GM19372 (cell line): ENCODE results near the gene SLC38A1.
"Not testable (repeated sequence)": the region's sequence is repeated elsewhere in the genome, so short reads cannot be mapped to it uniquely, and the experiment has no call there.

Experiments used
- ATAC-seq: cut with Tn5 transposase; IDR thresholded peaks from one replicate; pipeline ENCODE4 v1.9.1; 2021; ENCODE audit warnings: mild to moderate bottlenecking, low read depth, moderate library complexity; ENCODE audit not compliant: unreplicated experiment

The SLC38A1 gene

DNA sequence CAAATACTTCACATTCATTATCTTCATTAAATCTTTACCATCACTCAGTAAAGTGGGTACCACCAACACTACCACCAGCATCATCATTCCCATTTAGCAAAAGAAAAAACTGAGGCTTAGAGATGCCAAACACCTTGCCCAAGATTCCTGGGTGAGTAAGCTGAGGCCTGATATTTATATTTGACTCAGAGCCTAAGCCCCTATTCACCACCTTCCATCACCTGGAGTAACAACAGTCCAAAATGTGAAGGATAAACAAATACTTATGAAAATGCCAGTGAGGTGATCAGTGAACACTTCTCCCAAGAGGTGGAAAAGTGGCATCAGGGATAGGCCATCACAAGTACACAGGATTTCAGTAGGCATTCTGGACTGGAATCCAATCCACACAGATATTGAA is 3.7 kb downstream of the SLC38A1 start:
- ATAC-seq = no peak

DNA sequence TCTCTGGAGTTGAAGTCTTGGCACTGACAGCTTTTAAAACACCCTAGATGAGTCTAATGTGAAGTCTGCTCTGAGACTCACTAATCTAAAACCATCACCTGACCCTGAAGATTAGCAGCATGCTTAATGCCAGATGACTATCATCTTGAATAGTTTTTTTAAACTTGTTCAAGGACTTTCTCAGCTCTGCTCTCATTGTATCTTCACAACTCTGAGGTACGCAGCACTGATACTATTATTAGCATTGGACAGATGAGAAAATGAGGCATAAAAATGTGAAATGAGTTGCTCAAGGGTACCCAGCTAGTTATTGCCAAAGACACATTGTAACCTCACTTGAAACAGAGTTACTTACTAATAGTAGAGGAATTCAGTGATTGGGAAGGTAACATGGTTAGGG is 4.8 kb downstream of the SLC38A1 start:
- no peak for ATAC-seq

DNA sequence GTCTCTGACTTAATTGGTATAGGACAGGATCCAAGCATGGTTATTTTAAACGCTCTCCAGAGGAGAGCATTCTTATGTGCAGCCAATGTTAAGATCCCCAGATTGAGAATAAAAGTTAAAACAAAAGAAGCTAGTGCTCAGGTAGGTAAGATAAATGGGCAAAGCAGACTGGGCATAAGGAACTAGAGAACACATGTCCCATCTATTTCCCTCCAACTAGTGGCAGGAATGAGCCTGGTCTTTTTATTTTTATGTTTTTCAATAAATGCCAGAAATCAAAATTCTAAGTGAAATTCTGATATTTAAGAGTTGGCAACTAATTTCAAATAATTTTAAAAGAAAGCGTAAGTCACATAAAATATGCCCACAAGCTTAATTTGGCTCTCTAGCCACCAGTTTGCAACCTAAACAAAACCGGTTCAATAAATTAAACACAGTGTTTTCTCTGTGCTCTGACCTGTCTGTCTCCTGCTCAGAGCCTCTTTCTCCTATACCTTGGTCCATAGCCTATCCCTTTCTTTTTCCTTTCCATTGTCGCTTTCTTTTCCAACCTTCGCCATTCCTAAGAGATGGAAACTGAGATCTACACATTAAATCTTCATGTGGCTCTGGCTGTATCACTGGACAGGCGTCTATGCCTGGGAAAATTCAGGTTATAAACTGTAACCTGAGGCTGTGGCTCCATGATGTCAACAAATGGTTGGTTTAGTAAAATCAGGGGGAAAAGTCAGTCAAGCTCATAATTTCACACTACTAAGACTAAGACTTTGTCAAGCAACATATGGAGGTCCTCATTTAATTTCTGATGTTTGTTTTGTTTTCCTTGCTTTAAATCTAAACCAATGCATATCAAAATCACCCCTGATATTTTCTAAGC is 5.5 kb downstream of the SLC38A1 start:
- ATAC-seq = no peak

DNA sequence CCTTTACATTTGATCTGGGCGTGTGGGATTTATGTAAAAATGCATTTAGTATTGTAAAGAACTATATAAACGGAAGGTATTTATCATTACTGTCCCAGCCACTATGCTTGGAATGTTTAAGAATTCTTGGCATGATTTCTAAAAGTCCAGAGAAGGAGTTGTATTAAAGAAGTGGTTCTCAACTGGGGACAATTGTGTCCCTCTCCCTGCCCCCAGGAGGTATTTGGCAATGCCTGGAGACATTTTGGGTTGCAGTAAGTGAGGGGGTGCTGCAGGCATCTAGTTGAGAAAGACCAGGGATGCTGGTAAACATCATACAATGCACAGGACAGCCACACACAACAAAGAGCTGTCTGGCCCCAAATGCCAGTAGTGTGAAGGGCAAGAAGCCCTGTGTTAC is 7.2 kb downstream of the SLC38A1 start:
- no peak for ATAC-seq

DNA sequence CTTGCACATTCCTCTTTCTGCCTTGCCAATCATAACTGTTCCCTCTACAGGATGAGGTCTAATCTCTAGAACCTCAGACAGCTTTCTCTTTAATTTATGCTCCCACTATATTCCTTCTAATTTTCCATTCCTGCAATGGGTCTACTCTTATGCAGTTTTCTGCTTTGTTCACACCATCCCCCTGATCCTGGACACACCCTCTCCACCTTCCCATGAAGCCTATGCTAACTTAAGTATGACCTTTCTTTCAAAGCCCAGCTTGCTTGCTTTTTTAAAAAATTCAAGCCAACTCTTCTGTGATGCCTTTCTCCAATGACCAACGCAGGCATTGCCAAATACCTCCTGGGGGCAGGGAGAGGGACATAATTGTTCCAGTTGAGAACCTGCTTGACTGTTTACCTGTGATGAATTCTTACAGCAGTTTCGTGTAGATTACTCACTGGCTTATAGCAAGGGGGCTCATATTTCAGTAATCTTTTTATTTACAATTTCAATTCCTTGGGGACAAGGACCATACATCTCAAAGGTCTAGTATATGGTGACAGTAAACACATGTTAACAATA is 7.8 kb downstream of the SLC38A1 start:
- ATAC-seq = no peak

DNA sequence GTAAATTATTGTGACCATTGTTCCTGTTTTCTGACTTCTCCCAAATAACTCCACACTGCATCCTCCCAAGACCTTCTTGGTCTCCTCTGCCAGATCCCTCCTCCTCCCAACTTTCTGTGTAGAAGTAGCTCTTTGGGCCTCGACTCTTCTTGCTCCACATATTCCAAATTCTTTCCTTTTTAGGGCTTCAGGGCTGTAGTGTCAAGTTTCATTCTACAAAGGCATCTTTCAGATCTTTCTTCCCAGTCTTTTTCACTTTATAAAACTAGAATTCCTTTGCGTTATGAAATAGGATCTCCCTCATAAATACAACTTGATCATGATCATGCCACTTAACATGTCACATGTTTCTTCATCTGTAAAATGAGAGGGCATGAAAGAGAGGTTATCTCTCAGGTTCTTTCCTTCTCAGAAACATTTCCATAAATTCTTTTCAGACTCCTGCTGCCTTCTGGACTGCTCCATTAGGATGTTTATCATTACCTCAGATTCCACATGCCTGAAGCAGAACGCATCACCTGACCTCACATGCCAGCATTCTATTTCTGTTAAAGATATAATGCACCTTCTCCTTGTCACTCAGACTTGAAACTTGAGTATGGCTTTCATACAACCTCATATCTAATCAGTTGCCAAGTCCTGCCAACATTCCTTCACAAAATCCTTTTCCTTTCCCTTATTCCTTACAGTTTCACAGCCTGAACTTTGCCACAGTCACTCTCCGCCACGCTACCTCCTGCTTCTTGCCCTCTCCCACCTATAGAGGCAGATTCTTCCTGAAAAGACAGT is 8.5 kb downstream of the SLC38A1 start:
- ATAC-seq = no peak

DNA sequence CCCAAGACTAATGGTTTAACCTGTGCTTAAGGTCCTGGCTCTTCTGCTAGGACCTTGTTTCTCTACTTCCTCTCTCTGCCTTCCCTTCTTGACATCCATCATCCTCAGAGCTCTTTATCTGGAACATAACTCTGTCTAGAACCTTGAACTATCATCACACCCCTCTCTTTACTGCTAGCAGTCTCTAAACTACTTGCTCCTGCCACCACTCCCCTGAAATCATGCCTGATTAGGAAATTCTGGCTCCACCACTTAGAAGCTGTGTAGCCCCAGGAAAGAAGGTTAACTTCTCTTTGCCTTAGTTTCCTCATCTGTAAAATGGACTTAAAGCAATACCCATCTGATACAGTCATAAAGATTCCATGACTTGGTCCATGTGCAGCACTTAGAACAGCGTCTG is 9.1 kb downstream of the SLC38A1 start:
- no peak for ATAC-seq

DNA sequence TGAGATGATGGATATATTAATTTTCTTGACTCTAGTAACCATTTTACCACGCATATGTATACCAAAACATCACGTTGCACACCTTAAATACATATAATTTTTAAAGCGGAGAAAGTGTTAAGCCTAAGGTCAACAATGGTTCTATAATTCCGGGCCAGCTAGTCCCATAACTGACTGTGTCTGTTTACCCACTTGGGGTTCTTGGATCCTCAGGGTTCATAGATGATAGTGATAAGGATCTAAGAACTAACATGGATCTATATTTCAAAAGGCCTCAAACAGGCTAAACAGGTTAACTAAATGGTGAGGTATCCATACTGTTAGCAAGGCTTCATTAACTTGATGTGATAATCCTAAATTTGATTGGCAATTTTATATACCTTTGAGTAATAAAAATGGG is 9.8 kb downstream of the SLC38A1 start:
- no peak for ATAC-seq

DNA sequence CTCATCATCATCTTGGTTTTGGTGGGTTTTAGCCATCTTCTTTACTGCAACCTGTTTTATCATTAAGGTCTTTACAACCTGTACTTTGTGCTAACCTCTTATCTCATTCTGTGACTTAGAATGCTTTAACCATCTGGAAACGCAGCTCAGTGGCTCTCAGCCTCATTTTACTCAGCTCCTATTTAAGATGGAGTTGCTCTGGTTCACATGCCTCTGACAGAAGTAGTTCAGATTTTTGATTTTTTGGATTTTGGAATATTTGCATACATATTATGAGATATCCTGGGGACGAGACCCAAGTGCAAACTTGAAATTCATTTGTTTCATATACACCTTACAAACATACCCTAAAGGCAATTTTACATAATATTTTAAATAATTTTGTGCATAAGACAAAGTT is 10.7 kb downstream of the SLC38A1 start:
- ATAC-seq = no peak

DNA sequence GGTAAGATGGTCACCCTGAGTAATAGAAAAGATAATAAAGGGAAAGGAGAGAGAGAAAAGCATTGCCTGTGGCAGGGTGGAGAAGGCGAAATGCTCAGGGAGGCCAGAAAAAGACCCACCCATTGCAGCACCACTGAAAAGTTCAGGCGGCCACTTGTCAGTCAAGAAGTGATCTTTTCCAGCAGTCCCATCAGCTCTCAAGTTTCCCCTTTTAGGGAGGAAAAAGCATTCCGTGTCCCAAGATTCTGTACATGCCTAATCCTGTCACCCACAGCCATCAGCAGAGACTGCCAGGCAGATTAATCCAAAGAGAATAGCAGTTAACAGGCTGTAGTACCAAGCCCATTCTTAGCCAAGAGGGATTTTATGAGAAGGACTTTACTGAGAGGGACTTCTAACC is 11.9 kb downstream of the SLC38A1 start:
- no peak for ATAC-seq

DNA sequence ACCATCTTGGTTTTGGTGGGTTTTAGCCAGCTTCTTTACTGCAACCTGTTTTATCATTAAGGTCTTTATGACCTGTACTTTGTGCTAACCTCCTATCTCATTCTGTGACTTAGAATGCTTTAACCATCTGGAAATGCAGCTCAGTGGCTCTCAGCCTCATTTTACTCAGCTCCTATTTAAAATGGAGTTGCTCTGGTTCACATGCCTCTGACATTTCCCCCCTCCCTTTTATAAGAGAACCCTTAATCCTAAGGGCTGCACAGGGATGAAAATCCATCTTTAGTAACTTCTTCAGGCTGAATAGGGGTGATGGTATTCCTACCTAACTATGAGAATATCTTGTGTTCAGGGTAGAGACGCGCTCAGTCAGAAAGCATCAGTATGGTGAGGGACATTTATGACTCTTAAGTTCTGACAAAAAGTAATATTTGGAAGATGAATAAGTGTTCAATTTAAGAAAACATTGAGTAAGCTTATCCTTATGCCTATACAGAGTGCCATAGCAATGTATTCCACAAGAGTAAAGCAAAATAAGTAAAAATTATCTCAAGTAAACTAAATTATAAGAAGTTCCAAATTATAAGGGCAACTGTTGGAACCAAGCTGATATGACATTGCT is 15.2 kb downstream of the SLC38A1 start:
- no peak for ATAC-seq

DNA sequence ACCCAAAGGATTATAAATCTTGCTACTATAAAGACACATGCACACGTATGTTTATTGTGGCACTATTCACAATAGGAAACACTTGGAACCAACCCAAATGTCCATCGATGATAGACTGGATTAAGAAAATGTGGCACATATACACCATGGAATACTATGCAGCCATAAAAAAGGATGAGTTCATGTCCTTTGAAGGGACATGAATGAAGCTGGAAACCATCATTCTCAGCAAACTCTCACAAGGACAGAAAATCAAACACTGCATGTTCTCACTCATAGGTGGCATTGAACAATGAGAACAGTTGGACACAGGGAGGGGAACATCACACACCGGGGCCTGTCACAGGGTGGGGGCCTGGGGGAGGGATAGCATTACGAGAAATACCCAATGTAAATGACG is 16.8 kb downstream of the SLC38A1 start:
- ATAC-seq = not testable (repeated sequence)

DNA sequence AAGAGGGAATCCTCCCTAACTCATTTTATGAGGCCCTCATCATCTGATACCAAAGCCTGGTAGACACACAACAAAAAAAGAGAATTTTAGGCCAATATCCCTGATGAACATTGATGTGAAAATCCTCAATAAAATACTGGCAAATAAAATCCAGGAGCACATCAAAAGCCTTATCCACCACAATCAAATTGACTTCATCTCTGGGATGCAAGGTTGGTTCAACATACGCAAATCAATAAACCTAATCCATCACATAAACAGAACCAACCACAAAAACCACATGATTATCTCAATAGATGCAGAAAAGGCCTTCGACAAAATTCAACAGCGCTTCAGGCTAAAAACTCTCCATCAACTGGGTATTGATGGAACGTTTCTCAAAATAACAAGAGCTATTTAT is 18.9 kb downstream of the SLC38A1 start:
- ATAC-seq = not testable (repeated sequence)

DNA sequence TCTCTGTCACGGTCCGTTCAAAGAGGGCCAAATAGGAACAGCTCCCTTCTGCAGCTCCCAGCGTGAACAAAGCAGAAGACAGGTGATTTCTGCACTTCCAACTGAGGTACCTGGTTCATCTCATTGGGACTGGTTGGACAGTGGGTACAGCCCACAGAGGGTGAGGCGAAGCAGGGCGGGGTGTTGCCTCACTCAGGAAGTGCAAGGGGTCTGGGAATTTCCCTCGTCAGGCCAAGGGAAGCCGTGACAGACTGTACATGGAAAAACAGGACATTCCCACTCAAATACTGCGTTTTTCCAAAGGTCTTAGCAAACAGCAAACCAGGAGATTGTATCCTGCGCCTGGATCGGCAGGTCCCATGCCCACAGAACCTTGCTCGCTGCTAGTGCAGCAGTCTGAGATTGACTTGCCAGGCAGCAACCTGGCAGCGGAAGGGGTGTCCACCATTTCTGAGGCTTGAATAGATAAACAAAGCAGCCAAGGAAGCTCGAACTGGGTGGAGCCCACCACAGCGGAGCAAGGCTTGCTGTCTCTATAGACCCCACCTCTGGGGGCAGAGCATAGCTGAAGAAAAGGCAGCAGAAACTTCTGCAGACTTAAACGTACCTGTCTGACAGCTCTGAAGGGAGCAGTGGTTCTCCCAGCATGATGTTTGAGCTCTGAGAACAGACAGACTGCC is 22.7 kb downstream of the SLC38A1 start:
- no peak for ATAC-seq

DNA sequence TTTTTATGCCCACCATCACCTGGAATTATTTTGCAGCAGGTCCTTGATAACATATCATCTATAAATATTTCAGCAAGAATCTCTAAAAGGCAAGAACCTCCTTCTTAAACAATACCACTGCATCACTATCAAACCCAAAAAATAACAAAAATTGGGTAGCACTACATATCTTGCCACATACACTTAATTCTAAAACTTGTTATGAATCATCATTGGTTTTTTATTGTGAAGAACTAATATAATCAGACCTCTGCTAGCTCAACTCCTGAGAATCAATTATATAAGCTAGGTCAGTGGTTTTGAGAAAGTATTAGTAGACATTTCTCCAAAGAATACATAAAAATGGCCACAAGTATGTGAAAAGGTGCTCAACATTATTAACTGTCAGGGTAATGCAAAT is 23.8 kb downstream of the SLC38A1 start:
- no peak for ATAC-seq

DNA sequence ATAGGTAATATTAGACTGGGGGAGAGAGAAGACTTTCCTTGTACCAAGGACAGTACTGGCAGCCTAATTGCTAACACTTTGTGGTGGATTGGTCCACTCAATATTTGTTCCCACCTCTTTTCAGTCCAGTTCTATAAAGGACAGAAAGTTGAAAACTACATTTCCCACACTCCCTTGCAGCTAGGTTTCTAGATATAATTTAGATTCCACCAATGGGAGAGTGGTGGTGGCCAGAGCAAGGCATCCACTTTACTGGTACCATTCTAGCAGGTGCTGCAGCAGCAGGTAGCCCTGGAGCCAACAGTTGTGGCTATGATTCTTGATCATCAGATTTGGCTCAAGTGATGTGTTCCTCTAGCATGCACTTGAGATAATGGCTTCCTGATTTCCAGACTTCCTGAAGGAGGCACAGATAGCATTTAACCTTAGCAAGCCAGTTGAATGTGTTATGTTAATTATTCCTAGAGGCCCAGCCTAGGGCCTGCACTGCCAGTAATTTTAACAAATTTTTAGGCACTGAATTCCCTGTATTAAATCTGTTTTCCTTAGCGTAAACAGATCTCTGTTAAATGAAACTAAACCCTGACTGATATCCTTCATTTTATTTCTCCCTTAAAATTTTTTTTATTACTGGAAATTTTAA is 24.4 kb downstream of the SLC38A1 start:
- no peak for ATAC-seq

DNA sequence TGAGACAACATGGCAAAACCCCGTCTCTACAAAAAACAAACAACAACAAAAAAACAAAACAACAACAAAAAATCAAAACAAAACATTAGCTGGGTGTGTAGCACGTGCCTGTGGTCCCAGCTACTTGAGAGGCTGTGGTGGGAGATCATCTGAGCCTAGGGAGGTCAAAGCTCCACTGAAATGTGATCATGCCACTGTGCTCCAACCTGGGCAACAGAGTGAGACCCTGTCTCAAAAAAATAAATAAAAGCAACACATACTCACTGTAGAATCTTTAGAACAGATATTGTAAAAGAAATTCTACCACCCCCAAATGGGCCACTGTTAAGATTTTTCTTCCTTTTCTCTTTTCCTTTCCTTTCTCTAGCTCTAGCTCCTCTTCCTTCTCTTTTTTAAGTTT is 26.3 kb downstream of the SLC38A1 start:
- no peak for ATAC-seq

DNA sequence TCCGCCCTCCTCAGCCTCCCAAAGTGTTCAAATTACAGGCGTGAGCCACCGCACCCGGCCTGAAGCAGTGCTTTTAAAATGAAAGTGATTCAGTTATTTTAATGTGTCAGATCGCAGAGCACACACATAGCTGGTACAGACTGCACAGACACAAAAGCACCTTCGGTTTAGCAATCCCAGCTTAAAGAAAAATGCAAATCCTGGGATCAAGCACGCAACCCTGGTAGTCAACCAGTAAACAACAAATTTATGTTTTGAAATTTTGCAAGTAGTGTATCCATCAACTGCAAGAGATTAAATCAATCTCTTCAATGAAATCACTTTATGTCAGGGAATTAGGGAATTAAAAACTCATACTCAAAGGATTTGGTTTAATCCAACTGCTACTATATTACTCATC is 28.4 kb downstream of the SLC38A1 start:
- ATAC-seq = no peak

DNA sequence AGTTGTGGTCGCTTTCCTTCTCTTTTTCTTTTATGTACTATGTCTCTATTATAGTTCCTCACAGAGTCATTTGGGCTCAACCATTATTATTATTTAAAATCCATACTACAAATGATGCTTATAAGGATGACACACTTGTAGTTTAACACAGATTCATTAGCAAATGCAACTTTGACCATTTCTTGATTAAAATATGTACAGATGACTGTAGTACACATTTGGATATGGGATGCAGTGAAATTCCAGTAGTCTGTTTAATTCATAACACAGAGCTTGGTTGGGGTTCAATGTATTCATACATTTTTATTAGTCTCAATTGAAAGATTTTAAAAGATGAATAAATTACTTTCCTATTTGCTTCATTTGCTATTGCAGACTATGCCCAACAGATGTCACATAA is 30.0 kb downstream of the SLC38A1 start:
- ATAC-seq = no peak
